Stimulated activated CD4-positive, alpha-beta T cell treated with anti-CD3 and anti-CD28 coated beads, Interleukin-4, amount 100 ng/mL, for 48 hours (primary cell): ENCODE results near the gene CXorf58.

ENCODE experiments used
- DNase-seq, 2 donors: peaks; one replicate each; pipeline ENCODE4 v3.0.0-alpha.2; 2020; ENCODE audit warnings: low read depth in 2 of 2

Gene CXorf58

GRCh38 chrX:23901060-23901459 is 6.7 kb upstream of the CXorf58 start:
- no peak for DNase-seq

DNA sequence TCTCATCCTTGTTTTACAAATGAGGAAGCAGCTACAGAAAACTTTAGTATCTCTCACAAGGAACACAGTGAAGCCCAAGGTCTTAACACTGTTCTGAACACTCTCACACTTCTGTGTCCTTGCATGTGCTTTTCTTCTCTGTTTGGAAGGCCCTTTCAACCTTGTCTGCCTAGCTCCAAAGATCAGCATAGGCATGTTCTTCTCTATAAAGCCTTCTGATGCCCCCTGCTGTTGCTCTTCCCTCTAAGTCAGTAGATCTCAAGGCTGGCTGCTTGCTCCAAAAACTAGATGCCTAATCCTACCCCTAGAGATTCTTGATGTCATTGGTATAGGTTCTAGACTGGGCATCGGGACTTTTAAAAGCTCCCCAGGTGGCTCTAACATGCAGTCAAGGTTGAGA is 6.0 kb upstream of the CXorf58 start:
- no peak for DNase-seq

DNA sequence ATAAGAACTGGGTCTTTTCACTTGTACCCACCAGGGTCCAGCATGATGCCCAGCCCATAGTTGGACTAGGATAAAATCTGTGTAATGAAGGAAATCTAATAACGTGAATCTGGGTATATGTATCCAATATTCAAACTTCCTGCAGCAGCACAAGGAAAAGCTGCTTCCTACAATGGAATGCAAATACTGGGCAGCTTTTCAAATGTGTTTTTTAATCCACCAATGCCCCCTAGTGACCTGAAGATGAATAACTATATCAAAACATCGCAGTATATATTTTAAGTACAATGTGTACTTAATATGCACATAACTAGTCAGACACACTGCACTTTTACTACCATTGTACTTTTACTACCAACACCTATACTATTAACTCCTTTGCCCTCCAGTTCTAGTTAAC is 5.4 kb upstream of the CXorf58 start:
- no peak for DNase-seq

DNA sequence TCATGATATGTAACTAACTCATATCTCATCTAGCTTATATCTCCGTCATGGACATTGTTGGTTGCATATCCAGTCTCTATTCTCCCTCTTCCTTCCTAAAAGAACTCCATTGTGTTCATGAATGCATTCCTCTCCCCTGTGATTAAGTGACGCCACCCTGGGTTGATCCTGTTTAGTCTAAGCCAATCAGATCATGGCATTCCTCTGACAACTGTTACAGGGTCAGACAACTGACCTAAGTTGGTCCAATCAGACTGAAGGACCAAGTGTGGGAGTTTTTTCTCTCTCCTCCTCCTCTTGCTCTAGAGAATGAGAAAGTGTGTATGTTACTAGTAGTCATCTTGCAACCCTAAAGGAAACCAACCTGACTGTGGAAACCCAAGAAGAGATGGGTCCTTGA is 3.7 kb upstream of the CXorf58 start:
- DNase-seq = no peak

- DNase-seq = no peak
These were observed 702 bp upstream of the CXorf58 start for GRCh38 chrX:23907111-23907497.

DNA sequence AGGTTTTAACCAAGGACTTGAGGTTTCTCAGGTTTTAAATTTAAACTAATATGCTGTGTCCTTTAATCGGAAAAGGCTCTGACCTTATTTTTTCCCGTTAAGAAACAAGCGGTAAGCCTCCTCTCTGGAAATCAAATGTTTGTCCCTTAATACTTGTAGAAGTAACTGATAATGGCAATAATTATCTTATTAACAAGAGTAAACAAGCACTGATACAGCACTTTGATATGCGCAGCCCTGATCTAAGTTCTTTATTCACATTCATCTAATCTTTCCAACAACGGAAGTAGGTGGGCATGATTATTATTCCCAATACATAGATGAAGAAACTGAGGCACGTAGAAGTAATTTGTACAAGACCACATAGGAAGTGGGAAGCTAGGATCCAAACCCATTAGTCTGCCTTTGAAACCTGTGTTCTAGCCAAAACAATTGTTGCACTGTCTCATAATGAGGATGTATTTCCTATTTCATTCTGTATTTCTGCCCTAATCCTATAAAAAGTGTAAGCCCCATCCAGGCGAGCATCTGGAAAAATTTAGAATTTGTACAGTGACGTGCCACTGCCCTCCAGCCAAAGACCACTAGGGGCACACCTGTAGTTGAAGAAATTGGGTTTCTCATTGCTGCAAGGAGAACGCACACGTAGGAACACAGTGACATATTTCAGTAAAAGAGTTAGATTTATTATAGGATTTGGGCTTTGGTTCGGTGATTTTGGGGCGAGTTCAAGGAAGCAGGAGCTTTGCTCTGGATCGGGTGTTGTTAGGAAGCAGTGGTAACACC is 606 bp downstream of the CXorf58 start:
- DNase-seq = no peak

DNA sequence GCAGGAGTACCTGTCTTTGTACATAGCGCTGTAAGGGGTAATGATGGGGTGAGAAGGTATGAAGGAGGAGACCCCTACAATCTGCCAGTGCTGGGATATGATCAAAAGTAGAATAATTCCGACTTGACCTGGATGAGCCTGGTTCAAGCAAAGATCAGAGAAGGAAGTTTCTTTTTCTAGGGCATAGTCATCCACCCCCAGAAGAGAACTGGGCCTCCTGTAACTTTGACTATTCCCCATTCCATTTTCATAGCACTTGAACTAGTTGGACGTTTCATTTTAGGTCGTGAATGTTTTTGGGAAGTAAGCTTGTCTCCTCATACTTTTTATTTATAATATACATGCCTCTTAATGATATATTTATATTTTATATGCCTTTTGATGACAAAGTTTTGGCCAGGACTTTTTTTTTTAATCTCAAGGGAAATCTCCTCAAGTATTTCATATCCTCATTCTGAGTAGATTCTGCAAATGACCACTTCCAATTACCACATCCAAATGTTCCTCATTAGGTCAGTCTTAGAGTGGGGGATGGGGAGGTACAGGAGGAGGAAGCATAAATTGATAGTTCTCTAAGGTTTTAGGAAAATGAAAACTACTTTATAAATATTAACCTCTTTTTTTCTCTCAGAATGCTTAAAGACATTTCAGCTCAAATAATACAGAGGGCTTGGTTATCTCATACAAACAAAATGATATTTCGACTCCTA is 3.5 kb downstream of the CXorf58 start:
- no peak for DNase-seq

DNA sequence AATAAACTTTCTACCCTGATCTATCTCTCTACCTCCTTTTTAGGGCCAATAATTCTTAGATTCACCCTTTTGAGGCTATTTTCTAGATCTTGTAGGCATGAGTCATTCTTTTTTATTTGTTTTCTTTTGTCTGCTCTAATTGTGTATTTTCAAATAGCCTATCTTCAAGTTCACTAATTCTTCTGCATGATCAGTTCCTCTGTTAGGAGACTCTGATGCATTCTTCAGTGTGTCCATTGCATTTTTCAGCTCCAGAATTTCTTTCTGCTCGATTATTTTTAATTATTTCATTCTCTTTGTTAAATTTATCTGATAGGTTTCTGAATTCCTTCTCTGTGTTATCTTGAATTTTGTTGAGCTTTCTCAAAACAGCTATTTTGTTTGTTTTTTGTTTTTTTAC is 11.3 kb downstream of the CXorf58 start:
- no peak for DNase-seq

GRCh38 chrX:23919706-23920320 is 12.0 kb downstream of the CXorf58 start:
- DNase-seq = no peak

DNA sequence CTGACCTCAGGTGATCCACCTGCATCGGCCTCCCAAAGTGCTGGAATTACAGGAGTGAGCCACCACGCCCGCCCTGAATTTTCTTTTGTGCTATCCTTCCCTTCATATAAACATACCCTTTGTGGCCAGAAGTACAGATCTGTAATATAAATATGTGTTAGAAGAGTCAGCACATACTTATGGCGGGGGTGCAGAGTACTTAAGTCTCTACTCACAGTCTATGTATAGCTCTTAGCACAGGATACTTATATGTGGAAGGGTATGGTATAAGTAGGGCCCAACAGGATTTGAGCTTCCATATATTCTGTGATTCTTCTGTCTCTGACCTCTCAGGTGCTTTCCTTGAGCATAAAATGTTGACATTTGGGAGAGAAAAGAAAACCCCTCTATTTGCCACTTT is 18.2 kb downstream of the CXorf58 start:
- DNase-seq = no peak

DNA sequence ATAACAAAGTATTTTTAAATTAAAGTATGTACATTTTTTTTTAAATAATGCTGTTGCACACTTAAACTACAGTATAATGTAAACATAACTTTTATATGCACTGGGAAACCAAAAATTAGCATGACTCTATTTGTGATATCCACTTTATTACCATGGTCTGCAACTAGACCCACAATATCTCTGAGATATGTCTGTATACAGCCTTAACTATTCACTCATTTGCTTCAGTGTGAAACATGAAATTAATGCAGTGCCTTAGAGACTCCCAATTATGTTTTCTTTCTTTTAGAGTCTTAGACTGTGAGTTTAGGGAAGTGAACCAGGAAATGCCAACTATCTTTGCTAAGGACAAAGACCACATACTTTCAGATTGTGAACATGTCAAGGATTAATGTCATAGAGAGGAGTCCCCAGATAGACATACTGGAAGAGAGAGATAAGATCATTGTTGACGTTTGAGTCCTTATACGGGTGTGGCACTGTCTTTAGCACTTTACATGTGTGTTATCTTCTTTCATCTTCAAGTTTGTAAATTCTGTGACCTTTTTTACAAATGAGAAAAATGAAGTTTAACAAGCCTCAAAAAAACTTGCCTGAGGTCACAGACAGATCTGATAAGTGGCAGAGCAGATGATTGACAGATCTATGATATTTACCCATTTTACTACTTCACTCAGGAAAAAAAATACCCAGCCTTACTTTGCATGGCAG is 23.2 kb downstream of the CXorf58 start:
- DNase-seq = no peak

GRCh38 chrX:23932046-23932445 is 24.2 kb downstream of the CXorf58 start:
- no peak for DNase-seq

GRCh38 chrX:23935106-23935505 is 27.3 kb downstream of the CXorf58 start:
- DNase-seq = no peak

DNA sequence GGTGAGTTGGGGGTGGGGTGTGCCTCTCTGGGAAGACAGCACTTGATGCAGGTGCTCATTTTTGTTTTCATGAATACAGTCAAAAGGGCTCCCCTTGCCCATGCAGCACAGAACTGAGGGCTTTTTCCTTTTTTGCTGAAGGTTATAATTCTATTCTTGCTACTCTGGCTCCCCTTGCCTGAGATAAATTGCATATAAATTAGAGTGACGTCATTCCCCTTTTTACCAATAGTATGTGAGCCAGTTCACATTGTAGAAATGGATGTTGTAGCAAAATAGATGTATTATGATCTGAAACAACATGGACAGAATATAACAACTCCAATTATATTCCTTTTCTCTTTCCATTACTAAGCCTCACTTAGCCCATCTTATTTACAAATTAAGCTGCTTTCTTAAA is 28.4 kb downstream of the CXorf58 start:
- DNase-seq = no peak

DNA sequence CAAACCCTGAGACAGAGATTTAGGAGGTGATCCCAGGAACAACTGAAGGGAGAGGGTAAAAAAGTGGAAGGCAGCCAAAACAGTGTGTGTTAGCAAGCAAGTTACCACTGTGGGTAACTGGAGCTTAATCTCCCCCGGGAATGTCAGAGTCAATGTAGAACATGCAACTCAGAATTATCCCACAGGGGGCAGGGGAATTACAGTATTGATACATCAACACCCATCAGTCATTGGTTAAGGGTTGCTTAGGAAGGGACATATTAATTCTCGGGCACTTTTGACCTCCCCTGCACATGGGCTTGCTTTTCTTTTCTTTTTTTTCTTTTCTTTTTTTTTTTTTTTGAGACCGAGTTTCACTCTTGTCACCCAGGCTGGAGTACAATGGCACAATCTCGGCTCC is 29.3 kb downstream of the CXorf58 start:
- DNase-seq = no peak

DNA sequence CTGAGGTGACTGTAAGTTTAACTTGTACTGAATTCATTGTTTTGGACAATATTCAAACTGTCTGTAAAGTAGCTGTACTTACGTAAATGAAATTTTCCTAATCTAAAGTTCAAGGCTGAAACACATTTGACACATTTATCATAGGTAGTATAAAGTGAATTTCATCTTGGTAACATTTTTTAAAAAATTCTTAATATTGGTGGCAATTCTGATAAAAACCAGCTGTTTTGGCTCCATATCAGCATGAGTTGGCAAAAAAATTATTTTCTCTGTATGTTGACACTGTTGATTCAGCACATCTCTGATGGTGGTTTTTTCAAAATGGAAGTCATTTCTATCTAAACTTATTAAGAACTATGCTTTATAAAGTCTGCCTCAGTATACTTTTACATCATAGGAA is 30.9 kb downstream of the CXorf58 start:
- DNase-seq = no peak

GRCh38 chrX:23939203-23939602 is 31.4 kb downstream of the CXorf58 start:
- DNase-seq = no peak

GRCh38 chrX:23944234-23944633 is 36.4 kb downstream of the CXorf58 start:
- no peak for DNase-seq

DNA sequence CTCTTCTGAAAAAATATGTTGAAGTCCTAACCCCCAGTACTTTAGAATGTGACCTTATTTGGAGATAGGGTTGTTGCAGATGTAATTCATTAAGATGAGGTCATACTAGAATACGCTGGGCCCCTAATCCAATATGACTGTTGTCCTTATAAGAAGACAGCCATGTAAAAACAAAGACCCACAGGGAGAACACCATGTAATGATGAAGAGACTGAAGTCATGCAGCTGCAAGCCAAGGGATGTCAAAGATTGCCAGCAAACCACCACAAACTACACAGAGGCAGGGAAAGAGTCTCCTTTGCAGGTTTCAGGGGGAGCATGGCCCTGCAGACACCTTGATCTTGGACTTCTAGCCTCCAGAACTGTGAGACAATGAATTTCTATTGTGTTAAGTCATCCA is 37.4 kb downstream of the CXorf58 start:
- no peak for DNase-seq

GRCh38 chrX:23952391-23952790 is 44.6 kb downstream of the CXorf58 start:
- DNase-seq = no peak

- DNase-seq = peak; percentile 3 to 8
These were observed 45.4 kb downstream of the CXorf58 start for GRCh38 chrX:23952984-23953907.
